Parathyroid adenoma (tissue), 2 donors: ENCODE results near the gene MBTPS1.

Experiments used
- H2AFZ ChIP-seq: fragments of 300-600 bp; sonication (generic); one replicate; pipeline ENCODE4 v1.7.0; 2017; ENCODE audit warnings: antibody characterized with exemption, mild to moderate bottlenecking
- H3K27ac ChIP-seq: fragments of 300-600 bp; sonication (generic); one replicate; pipeline ENCODE4 v1.7.0; 2017
- H3K27me3 ChIP-seq: fragments of 300-600 bp; sonication (generic); one replicate; pipeline ENCODE4 v1.7.0; 2017; ENCODE audit warnings: low read length; ENCODE audit not compliant: control insufficient read depth, insufficient read depth
- H3K36me3 ChIP-seq: fragments of 300-600 bp; sonication (generic); one replicate; pipeline ENCODE4 v1.7.0; 2017; ENCODE audit warnings: low read length; ENCODE audit not compliant: control insufficient read depth, insufficient read depth
- H3K4me1 ChIP-seq: fragments of 300-600 bp; sonication (generic); one replicate; pipeline ENCODE4 v1.7.0; 2017; ENCODE audit warnings: control low read depth
- H3K4me2 ChIP-seq: fragments of 300-600 bp; sonication (generic); one replicate; pipeline ENCODE4 v1.7.0; 2017; ENCODE audit warnings: low read length
- H3K4me3 ChIP-seq: fragments of 300-600 bp; sonication (generic); one replicate; pipeline ENCODE4 v1.7.0; 2017; ENCODE audit warnings: low read depth, low read length
- H3K79me2 ChIP-seq: fragments of 300-600 bp; sonication (generic); one replicate; pipeline ENCODE4 v1.7.0; 2017; ENCODE audit warnings: control low read depth
- H3K9ac ChIP-seq: fragments of 300-600 bp; sonication (generic); one replicate; pipeline ENCODE4 v1.7.0; 2017; ENCODE audit warnings: mild to moderate bottlenecking
- H3K9me3 ChIP-seq: fragments of 300-600 bp; sonication (generic); one replicate; pipeline ENCODE4 v1.7.0; 2017; ENCODE audit warnings: low read length; ENCODE audit not compliant: control insufficient read depth
- TF ChIP-seq, protein P1 (sequence below): fragments of 300-600 bp; sonication (generic); IDR thresholded peaks from one replicate; pipeline ENCODE4 v1.7.0; 2017; ENCODE audit warnings: antibody characterized with exemption, mild to moderate bottlenecking
- donor health status: primary hyperparathyroidism.

The MBTPS1 gene

GRCh38 chr16:84021488-84021887 is 95.3 kb downstream of the MBTPS1 start:
- Histone ChIP-seq H3K4me2 (no peak overlapping the region), H3K9me3 (no peaks in the 10 kb centered on the region), H3K36me3 (no peaks in the 10 kb centered on the region), H3K9ac (no peak overlapping the region), H3K27ac (no peak overlapping the region), H3K27me3 (no peaks in the 10 kb centered on the region), H2AFZ (no peak overlapping the region), H3K4me1 (no peaks in the 10 kb centered on the region), H3K79me2 (no peaks in the 10 kb centered on the region), H3K4me3 (no peak overlapping the region)
- TF ChIP-seq, protein P1, sequence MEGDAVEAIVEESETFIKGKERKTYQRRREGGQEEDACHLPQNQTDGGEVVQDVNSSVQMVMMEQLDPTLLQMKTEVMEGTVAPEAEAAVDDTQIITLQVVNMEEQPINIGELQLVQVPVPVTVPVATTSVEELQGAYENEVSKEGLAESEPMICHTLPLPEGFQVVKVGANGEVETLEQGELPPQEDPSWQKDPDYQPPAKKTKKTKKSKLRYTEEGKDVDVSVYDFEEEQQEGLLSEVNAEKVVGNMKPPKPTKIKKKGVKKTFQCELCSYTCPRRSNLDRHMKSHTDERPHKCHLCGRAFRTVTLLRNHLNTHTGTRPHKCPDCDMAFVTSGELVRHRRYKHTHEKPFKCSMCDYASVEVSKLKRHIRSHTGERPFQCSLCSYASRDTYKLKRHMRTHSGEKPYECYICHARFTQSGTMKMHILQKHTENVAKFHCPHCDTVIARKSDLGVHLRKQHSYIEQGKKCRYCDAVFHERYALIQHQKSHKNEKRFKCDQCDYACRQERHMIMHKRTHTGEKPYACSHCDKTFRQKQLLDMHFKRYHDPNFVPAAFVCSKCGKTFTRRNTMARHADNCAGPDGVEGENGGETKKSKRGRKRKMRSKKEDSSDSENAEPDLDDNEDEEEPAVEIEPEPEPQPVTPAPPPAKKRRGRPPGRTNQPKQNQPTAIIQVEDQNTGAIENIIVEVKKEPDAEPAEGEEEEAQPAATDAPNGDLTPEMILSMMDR: no peak

GRCh38 chr16:84020353-84020752 is 96.4 kb downstream of the MBTPS1 start:
- Histone ChIP-seq H3K27ac (no peak overlapping the region), H3K4me1 (no peaks in the 10 kb centered on the region), H3K9me3 (no peaks in the 10 kb centered on the region), H3K4me3 (no peak overlapping the region), H3K79me2 (no peaks in the 10 kb centered on the region), H3K4me2 (no peak overlapping the region), H2AFZ (no peak overlapping the region), H3K27me3 (no peaks in the 10 kb centered on the region), H3K9ac (no peak overlapping the region), H3K36me3 (no peaks in the 10 kb centered on the region)
- TF ChIP-seq, protein P1: no peak

GRCh38 chr16:84018710-84019109 is 98.0 kb downstream of the MBTPS1 start:
- Histone ChIP-seq H3K9me3 (no peaks in the 10 kb centered on the region), H3K36me3 (no peaks in the 10 kb centered on the region), H3K27me3 (no peaks in the 10 kb centered on the region), H2AFZ (no peak overlapping the region), H3K4me1 (peaks cover 2% of the 10 kb centered on the region), H3K9ac (no peak overlapping the region), H3K79me2 (no peaks in the 10 kb centered on the region), H3K4me2 (no peak overlapping the region), H3K4me3 (no peak overlapping the region), H3K27ac (no peak overlapping the region)
- TF ChIP-seq, protein P1: no peak

DNA sequence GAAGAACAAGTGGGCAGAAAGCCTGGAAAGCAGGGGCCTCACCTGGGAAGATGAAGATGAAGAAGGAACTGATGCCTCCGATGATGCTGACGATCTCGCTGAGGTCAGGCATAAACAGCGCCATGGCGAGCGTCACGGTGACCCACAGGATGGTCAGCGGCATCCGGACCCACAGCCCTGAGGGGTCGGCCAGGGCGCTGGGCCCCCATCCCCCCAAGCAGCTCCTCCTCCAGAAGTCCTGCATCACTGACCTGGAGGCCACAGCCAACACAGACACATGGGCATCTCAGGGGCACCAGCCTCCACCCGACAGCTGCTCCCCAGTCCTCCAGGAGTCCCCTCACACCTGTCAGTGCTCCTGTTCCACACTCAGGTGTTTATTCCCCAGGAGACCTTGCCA is 100.3 kb downstream of the MBTPS1 start:
- Histone ChIP-seq H3K9ac (no peak overlapping the region), H3K79me2 (no peaks in the 10 kb centered on the region), H3K4me1 (peaks cover 2% of the 10 kb centered on the region), H3K4me3 (no peak overlapping the region), H3K27ac (no peak overlapping the region), H2AFZ (no peak overlapping the region), H3K9me3 (no peaks in the 10 kb centered on the region), H3K27me3 (no peaks in the 10 kb centered on the region), H3K4me2 (no peak overlapping the region), H3K36me3 (no peaks in the 10 kb centered on the region)
- TF ChIP-seq, protein P1: no peak

DNA sequence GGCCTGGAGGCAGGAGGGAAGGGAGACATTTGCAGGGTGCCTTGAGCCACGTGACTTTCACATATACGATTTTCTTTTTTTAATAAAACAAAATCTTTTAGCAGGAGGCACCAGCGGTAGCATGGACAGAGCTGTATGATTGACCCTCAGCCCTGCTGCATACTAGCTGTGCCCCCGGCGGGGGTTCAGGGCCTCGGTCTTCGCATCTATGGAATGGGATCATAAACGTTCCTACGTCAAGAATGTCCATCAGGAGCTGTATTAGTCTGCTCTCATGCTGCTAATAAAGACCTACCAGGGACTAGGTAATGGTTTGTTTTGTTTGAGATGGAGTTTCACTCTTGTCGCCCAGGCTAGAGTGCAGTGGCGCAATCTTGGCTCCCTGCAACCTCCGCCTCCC is 101.3 kb downstream of the MBTPS1 start:
- Histone ChIP-seq H2AFZ (no peak overlapping the region), H3K36me3 (no peaks in the 10 kb centered on the region), H3K79me2 (no peaks in the 10 kb centered on the region), H3K4me3 (no peak overlapping the region), H3K27ac (no peak overlapping the region), H3K4me2 (no peak overlapping the region), H3K9ac (no peak overlapping the region), H3K4me1 (peaks cover 2% of the 10 kb centered on the region), H3K27me3 (no peaks in the 10 kb centered on the region), H3K9me3 (no peaks in the 10 kb centered on the region)
- TF ChIP-seq, protein P1: no peak
